Activated T-helper 1 cell treated with anti-CD3 and anti-CD28 coated beads, Interleukin-12 subunit alpha, Interleukin-12 subunit beta, Interleukin-2, Interleukin-4 antibody, amounts not matched to agents 30 ng/mL and 10 ng/mL and 1 ng/mL, durations not matched to agents 14 hours and 24 hours and 36 hours (primary cell): ENCODE measurements around the gene LIPT2. TPM values are rescaled to one million over a fixed set of nuclear protein-coding genes. Genes with fewer than 3 reads are reported as not detected.
A peak's percentile ranks its signal among the peaks of the same experiment; 100 is the strongest.
"Not testable (repeated sequence)": the region's sequence is repeated elsewhere in the genome, so short reads cannot be mapped to it uniquely, and the experiment has no call there.

ENCODE experiments used
- DNase-seq: peaks from one replicate; pipeline ENCODE4 v3.0.0; 2021; ENCODE audit warnings: low spot score
- H3K27ac Mint-ChIP-seq: one replicate; pipeline ENCODE4 v1.8.0; 2021; ENCODE audit warnings: mild to moderate bottlenecking, mixed read lengths
- H3K27me3 Mint-ChIP-seq: one replicate; pipeline ENCODE4 v1.8.0; 2022; ENCODE audit warnings: mild to moderate bottlenecking, moderate library complexity, mixed read lengths; ENCODE audit not compliant: insufficient read depth
- H3K36me3 Mint-ChIP-seq: one replicate; pipeline ENCODE4 v1.8.0; 2021; ENCODE audit warnings: low read depth, mixed read lengths
- H3K4me1 Mint-ChIP-seq: one replicate; pipeline ENCODE4 v1.8.0; 2021; ENCODE audit warnings: low read depth, mixed read lengths
- H3K4me3 Mint-ChIP-seq: one replicate; pipeline ENCODE4 v1.8.0; 2021; ENCODE audit warnings: mild to moderate bottlenecking, moderate library complexity, mixed read lengths
- H3K9me3 Mint-ChIP-seq: one replicate; pipeline ENCODE4 v1.8.0; 2021; ENCODE audit warnings: mixed read lengths
- intact Hi-C: fragments of 100-400 bp; cut with micrococcal nuclease; formaldehyde crosslinking; loops from one replicate; pipeline ENCODE4 v1.15.1; 2024
- total RNA-seq: library from RNA; stranded (reverse); gene quantifications from 2 replicates; pipeline ENCODE4 v1.2.3, GENCODE V29; 2022

Gene LIPT2
- total RNA-seq, 1 donor from 2014 or later: 3.4 TPM

DNA sequence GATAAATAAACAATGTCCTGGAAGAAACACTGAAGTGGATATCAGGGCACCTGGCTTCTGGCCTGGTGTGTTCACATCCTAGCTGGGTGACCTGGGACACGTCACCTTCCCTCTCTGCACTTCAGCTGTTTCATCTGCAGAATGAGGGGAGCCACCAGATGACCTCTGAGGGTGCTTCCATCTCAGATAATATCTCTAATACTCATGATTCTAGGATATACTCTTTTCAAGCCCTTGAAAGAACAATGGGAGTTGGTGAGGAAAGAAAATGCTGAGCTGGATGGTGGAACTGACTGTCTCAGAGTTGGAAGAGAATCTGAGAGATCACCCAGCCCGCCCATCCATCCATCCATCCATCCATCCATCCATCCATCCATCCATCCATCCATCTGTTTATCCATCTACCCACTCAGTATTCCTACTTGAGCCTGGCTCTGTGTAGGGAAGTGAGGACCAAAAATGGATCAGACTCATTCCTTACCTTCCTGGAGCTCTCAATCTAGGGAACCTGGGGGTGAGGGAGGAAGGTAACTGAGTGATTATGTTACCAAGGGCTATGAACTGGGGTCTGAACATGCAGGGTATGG lies 28.2 kb upstream of the LIPT2 start:
- intact Hi-C loops: no loop called here
- Mint-ChIP-seq H3K4me3 (no peak overlapping the region), H3K27me3 (peaks cover 15% of the 10 kb centered on the region), H3K27ac (no peak overlapping the region), H3K4me1 (no peaks in the 10 kb centered on the region), H3K9me3 (no peaks in the 10 kb centered on the region), H3K36me3 (no peaks in the 10 kb centered on the region)
- no peak for DNase-seq

GRCh38 chr11:74520927-74521665 lies 27.6 kb upstream of the LIPT2 start:
- no peak overlapping the region for H3K27ac Mint-ChIP-seq
- H3K36me3 Mint-ChIP-seq: no peaks in the 10 kb centered on the region
- no peak overlapping the region for H3K4me3 Mint-ChIP-seq
- no peaks in the 10 kb centered on the region for H3K4me1 Mint-ChIP-seq
- H3K27me3 Mint-ChIP-seq: peaks cover 20% of the 10 kb centered on the region
- DNase-seq: no peak
- intact Hi-C loops: no loop called here
- H3K9me3 Mint-ChIP-seq: no peaks in the 10 kb centered on the region

- no peaks in the 10 kb centered on the region for H3K4me1 Mint-ChIP-seq
- no peak overlapping the region for H3K4me3 Mint-ChIP-seq
- H3K27me3 Mint-ChIP-seq: peaks cover 26% of the 10 kb centered on the region
- DNase-seq: no peak
- intact Hi-C loops: no loop called here
- no peaks in the 10 kb centered on the region for H3K36me3 Mint-ChIP-seq
- no peaks in the 10 kb centered on the region for H3K9me3 Mint-ChIP-seq
- no peak overlapping the region for H3K27ac Mint-ChIP-seq
Observed at GRCh38 chr11:74520316-74520715, 26.8 kb upstream of the LIPT2 start.

- no peaks in the 10 kb centered on the region for H3K4me1 Mint-ChIP-seq
- H3K27ac Mint-ChIP-seq: no peak overlapping the region
- no peak overlapping the region for H3K4me3 Mint-ChIP-seq
- intact Hi-C loops: no loop called here
- DNase-seq: no peak
- H3K9me3 Mint-ChIP-seq: no peaks in the 10 kb centered on the region
- H3K27me3 Mint-ChIP-seq: peaks cover 31% of the 10 kb centered on the region
- no peaks in the 10 kb centered on the region for H3K36me3 Mint-ChIP-seq
Observed at GRCh38 chr11:74519710-74520109, 26.2 kb upstream of the LIPT2 start.

DNA sequence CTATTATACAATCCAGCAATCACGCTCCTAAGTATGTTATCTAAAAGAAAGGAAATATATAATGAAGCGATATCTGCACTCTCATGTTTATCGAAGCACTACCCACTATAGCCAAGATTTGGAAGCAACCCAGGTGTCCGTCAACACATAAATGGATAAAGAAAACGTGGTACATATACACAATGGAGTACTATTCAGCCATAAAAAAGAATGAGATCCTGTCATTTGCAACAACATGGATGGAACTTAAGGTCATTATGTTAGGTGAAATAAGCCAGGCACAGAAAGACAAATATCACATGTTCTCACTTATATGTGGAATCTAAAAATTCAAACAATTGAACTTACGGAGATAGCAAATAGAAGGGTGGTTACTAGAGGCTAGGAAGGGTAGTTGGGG lies 24.1 kb upstream of the LIPT2 start:
- intact Hi-C loops, H3K4me3 Mint-ChIP-seq, H3K9me3 Mint-ChIP-seq, H3K4me1 Mint-ChIP-seq, DNase-seq, H3K36me3 Mint-ChIP-seq: not testable (repeated sequence)
- Mint-ChIP-seq H3K27ac (peak overlapping the region; percentile 13), H3K27me3 (peaks cover 36% of the 10 kb centered on the region)

DNA sequence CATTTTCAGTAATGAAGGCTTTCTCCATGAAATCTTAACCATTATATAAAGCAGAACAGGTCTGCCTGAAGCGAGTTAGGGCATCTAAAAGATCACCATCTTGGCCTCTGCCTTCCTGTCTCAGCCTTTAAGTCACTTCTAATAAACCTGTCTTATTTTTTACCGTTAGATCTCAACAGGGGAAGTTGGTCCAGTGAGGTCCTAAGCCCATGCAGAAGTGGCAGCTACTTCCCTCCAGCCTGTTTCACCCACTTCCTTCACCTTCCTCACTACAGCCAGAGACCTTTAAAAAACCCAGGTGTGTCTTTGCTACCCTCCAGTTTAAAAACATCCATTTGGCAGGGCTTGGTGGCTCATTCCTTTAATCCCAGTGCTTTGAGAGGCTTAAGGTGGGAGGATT lies 14.1 kb upstream of the LIPT2 start:
- no peak for DNase-seq
- H3K27me3 Mint-ChIP-seq: peaks cover 7% of the 10 kb centered on the region
- intact Hi-C loops: no loop called here
- H3K36me3 Mint-ChIP-seq: no peaks in the 10 kb centered on the region
- H3K4me1 Mint-ChIP-seq: no peaks in the 10 kb centered on the region
- H3K4me3 Mint-ChIP-seq: no peak overlapping the region
- peaks cover 3% of the 10 kb centered on the region for H3K9me3 Mint-ChIP-seq
- H3K27ac Mint-ChIP-seq: no peak overlapping the region

DNA sequence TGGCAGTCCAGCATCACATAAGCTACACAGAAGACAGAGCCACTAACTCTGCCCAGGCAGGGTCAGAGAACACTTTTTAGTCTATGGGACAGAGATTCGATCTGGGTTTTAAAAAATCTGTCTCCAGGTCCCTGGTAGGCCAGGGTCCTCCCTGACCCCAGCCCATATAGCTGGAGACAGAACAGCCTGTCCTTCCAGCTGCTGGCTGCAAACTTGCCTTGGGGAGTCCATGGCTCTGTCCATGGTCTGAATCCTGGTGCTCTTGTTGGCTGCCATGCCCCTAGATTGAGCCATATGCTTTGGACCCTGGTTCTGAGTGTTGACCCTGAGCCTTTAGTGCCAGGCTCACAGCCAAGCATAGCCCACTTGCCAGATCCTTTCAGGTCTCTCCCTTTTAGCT lies 13.3 kb upstream of the LIPT2 start:
- H3K4me3 Mint-ChIP-seq: no peak overlapping the region
- H3K36me3 Mint-ChIP-seq: no peaks in the 10 kb centered on the region
- no peak overlapping the region for H3K27ac Mint-ChIP-seq
- peaks cover 11% of the 10 kb centered on the region for H3K9me3 Mint-ChIP-seq
- intact Hi-C loops: no loop called here
- peaks cover 2% of the 10 kb centered on the region for H3K27me3 Mint-ChIP-seq
- DNase-seq: no peak
- no peaks in the 10 kb centered on the region for H3K4me1 Mint-ChIP-seq

DNA sequence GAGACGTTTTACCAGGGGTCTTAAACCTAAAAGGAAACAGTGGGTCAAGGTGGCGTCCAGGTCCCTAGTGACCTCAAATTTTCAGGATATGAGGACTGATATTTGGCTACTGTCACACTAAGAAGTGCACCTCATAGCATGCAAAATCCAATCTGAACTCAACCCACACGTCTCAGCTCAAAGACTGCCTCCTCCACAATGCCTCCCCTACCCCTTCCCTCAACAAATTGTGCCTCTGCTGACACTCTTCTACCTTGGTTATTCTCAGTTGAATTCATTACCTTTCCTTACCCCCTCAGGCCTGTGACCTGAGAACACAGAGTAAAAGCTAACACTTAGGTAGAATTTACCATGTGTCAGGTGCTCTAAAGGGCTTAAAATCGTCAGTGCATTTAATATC lies 12.4 kb upstream of the LIPT2 start:
- intact Hi-C loops: no loop called here
- Mint-ChIP-seq H3K9me3 (peaks cover 16% of the 10 kb centered on the region), H3K4me1 (no peaks in the 10 kb centered on the region), H3K4me3 (no peak overlapping the region), H3K36me3 (no peaks in the 10 kb centered on the region), H3K27ac (no peak overlapping the region), H3K27me3 (peaks cover 2% of the 10 kb centered on the region)
- DNase-seq: no peak

DNA sequence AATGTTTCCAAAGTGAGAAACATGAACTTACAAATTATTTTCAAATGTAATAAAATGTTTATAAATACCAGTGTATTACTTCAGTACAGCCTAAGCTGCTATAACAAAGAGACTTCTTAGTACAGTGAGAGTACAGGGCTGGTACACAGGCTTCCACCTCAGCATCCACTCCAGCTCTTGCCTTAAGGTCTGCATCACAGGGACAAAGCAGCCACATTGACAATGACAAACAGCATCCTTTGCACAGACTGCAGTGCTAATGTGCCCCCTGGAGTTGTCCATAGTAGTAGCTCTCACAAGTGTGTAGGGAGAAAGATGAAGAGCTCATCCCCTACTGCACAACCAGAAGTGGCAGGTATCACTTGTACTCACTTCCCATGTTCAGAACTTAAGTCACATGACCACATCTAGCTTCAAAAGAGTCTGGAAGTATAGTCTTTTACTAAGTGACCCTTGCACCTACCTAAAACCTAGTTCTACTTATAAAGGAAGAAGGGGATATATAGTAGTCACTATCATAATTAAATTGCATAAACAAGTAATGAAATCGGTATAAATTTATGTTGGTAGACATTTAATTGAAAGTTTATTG lies 10.7 kb upstream of the LIPT2 start:
- intact Hi-C loops: no loop called here
- Mint-ChIP-seq H3K27me3 (peaks cover 2% of the 10 kb centered on the region), H3K9me3 (peaks cover 25% of the 10 kb centered on the region), H3K36me3 (no peaks in the 10 kb centered on the region), H3K4me3 (no peak overlapping the region), H3K4me1 (no peaks in the 10 kb centered on the region), H3K27ac (no peak overlapping the region)
- DNase-seq: no peak

DNA sequence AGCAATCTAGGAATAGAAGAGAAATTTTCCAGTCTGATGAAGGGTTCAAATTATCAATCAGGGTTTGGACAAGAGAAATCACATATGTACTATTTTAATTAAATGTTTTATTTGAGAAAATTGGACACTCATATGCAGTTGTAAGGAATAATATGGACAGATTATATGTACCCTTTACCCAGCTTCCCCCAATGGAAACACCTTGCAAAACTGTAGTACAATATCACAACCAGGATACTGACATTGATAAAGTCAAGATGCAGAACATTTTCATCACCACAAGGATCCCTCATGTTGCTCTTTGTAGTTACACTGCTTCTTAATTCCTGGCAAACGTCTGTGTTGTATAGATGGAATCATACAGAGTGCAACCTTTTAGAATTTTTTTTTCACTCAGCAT lies 1.4 kb upstream of the LIPT2 start:
- Mint-ChIP-seq H3K27me3 (peaks cover 8% of the 10 kb centered on the region), H3K27ac (no peak overlapping the region), H3K36me3 (no peaks in the 10 kb centered on the region), H3K9me3 (peaks cover 2% of the 10 kb centered on the region), H3K4me3 (peak overlapping the region; percentile 32), H3K4me1 (peaks cover 21% of the 10 kb centered on the region)
- no peak for DNase-seq
- intact Hi-C loops: loop anchor here (5.0 kb wide), 4 partner anchors 252 to 898 kb away; partner anchors contain the start of genes FAM168A, RNF169 and UCP2

- Mint-ChIP-seq H3K27me3 (peaks cover 8% of the 10 kb centered on the region), H3K36me3 (no peaks in the 10 kb centered on the region), H3K4me3 (peak overlapping the region; percentile 86), H3K9me3 (no peaks in the 10 kb centered on the region), H3K27ac (peak overlapping the region; percentile 83), H3K4me1 (peaks cover 21% of the 10 kb centered on the region)
- DNase-seq: no peak
- intact Hi-C loops: loop anchor here (1.0 to 5.0 kb wide), 10 partner anchors 41 to 897 kb away; partner anchors contain the start of genes C2CD3, FAM168A, PGM2L1 and POLD3
Observed at GRCh38 chr11:74493791-74494630, 487 bp upstream of the LIPT2 start.

GRCh38 chr11:74492084-74492483 lies 1.4 kb downstream of the LIPT2 start:
- DNase-seq: no peak
- intact Hi-C loops: loop anchor here (2.0 to 5.0 kb wide), 5 partner anchors 39 to 895 kb away; partner anchors contain the start of genes FAM168A, RNF169 and UCP2
- peak overlapping the region; percentile 15 for H3K27ac Mint-ChIP-seq
- no peaks in the 10 kb centered on the region for H3K36me3 Mint-ChIP-seq
- peaks cover 21% of the 10 kb centered on the region for H3K4me1 Mint-ChIP-seq
- peaks cover 2% of the 10 kb centered on the region for H3K27me3 Mint-ChIP-seq
- H3K9me3 Mint-ChIP-seq: no peaks in the 10 kb centered on the region
- H3K4me3 Mint-ChIP-seq: peak overlapping the region; percentile 83
